ENCODE results near the gene SLC8A3.

Gene SLC8A3

GRCh38 chr14:70212752-70213151 is 24.0 kb upstream of the SLC8A3 start:
- TF ChIP-seq CTCF (IDR thresholded peaks at IDR 0.05; ENCODE audit: borderline replicate concordance, insufficient read depth, low read depth, low read length): no peak
- no peak overlapping the region for H3K4me3 ChIP-seq (ENCODE audit: low read depth, low read length)

- no peak for TF ChIP-seq CTCF (IDR thresholded peaks at IDR 0.05; ENCODE audit: borderline replicate concordance, insufficient read depth, low read depth, low read length)
Measured at GRCh38 chr14:70208380-70208779, 19.6 kb upstream of the SLC8A3 start.

GRCh38 chr14:70203686-70204085 is 14.9 kb upstream of the SLC8A3 start:
- no peak for TF ChIP-seq CTCF (IDR thresholded peaks at IDR 0.05; ENCODE audit: borderline replicate concordance, insufficient read depth, low read depth, low read length)
- H3K4me3 ChIP-seq (ENCODE audit: low read depth, low read length): no peak overlapping the region

More at GRCh38 chr14:70208380-70208779, 19.6 kb upstream of the SLC8A3 start:
- no peak overlapping the region for H3K4me3 ChIP-seq (ENCODE audit: low read depth, low read length)

- no peak overlapping the region for H3K4me3 ChIP-seq (ENCODE audit: low read depth, low read length)
- TF ChIP-seq CTCF (IDR thresholded peaks at IDR 0.05; ENCODE audit: borderline replicate concordance, insufficient read depth, low read depth, low read length): no peak
Measured at GRCh38 chr14:70201994-70202393, 13.2 kb upstream of the SLC8A3 start.

GRCh38 chr14:70193396-70193795 is 4.6 kb upstream of the SLC8A3 start:
- TF ChIP-seq CTCF (IDR thresholded peaks at IDR 0.05; ENCODE audit: borderline replicate concordance, insufficient read depth, low read depth, low read length): no peak

GRCh38 chr14:70192915-70193314 is 4.2 kb upstream of the SLC8A3 start:
- no peak overlapping the region for H3K4me3 ChIP-seq (ENCODE audit: low read depth, low read length)
- peak; percentile 17; the same call in 1 of the 2 replicates for TF ChIP-seq CTCF (IDR thresholded peaks at IDR 0.05; ENCODE audit: borderline replicate concordance, insufficient read depth, low read depth, low read length)

More at GRCh38 chr14:70193396-70193795, 4.6 kb upstream of the SLC8A3 start:
- H3K4me3 ChIP-seq (ENCODE audit: low read depth, low read length): no peak overlapping the region

- H3K4me3 ChIP-seq (ENCODE audit: low read depth, low read length): no peak overlapping the region
- no peak for TF ChIP-seq CTCF (IDR thresholded peaks at IDR 0.05; ENCODE audit: borderline replicate concordance, insufficient read depth, low read depth, low read length)
Measured at GRCh38 chr14:70190156-70190555, 1.4 kb upstream of the SLC8A3 start.

Measured in GM12875 (cell line).